GM12892 (cell line): ENCODE data around the gene LCT.
A peak's percentile ranks its signal among the peaks of the same experiment; 100 is the strongest.
"Not testable (repeated sequence)": the region's sequence is repeated elsewhere in the genome, so short reads cannot be mapped to it uniquely, and the experiment has no call there.

Experiments
- DNase-seq: peaks from one replicate; pipeline ENCODE4 v3.0.0; 2011; ENCODE audit not compliant: insufficient read length
- FAIRE-seq: peaks from 2 replicates; lab custom pipeline; 2011; peaks lifted over from hg19 to GRCh38; lab: Jason Lieb, UNC
- POLR2A ChIP-seq: IDR thresholded peaks from 2 replicates; pipeline ENCODE4 v1.6.1; 2011; ENCODE audit warnings: low read depth, low read length, control low read depth
- POLR2AphosphoS5 ChIP-seq: IDR thresholded peaks from 2 replicates; pipeline ENCODE4 v1.6.1; 2011; ENCODE audit warnings: low read depth, low read length, control low read depth
- TAF1 ChIP-seq: IDR thresholded peaks from 2 replicates; pipeline ENCODE4 v1.6.1; 2011; ENCODE audit warnings: low read depth, mild to moderate bottlenecking, control low read depth, low read length, borderline replicate concordance

LCT gene

GRCh38 chr2:135803278-135803677 is 33.7 kb downstream of the LCT start:
- FAIRE-seq (no peak), DNase-seq (no peak)
- TF ChIP-seq TAF1 (no peak), POLR2A (no peak), POLR2AphosphoS5 (no peak)

- FAIRE-seq (no peak), DNase-seq (no peak)
- no peak for TF ChIP-seq POLR2AphosphoS5
- TF ChIP-seq POLR2A, result no peak
- TF ChIP-seq TAF1, result no peak
Observed at GRCh38 chr2:135802350-135802749, 34.6 kb downstream of the LCT start.

- DNase-seq (no peak), FAIRE-seq (no peak)
- TF ChIP-seq POLR2AphosphoS5 (no peak), POLR2A (no peak), TAF1 (no peak)
Observed at GRCh38 chr2:135800513-135801460, 36.2 kb downstream of the LCT start.

- no peak for FAIRE-seq
- TF ChIP-seq TAF1 (no peak), POLR2A (no peak), POLR2AphosphoS5 (no peak)
- DNase-seq, result no peak
Observed at GRCh38 chr2:135799738-135800137, 37.2 kb downstream of the LCT start.

- TF ChIP-seq POLR2A, result no peak
- TF ChIP-seq TAF1, result no peak
- no peak for TF ChIP-seq POLR2AphosphoS5
- FAIRE-seq (no peak), DNase-seq (no peak)
Observed at GRCh38 chr2:135798762-135799161, 38.2 kb downstream of the LCT start.

GRCh38 chr2:135798275-135798705 is 38.7 kb downstream of the LCT start:
- no peak for FAIRE-seq
- DNase-seq, result no peak
- no peak for TF ChIP-seq TAF1

GRCh38 chr2:135797497-135798274 is 39.3 kb downstream of the LCT start:
- FAIRE-seq, result peak; percentile 85
- TF ChIP-seq POLR2A, result no peak
- no peak for TF ChIP-seq TAF1
- no peak for TF ChIP-seq POLR2AphosphoS5
- DNase-seq, result peak; percentile 61

GRCh38 chr2:135796606-135797005 is 40.4 kb downstream of the LCT start:
- no peak for DNase-seq
- TF ChIP-seq POLR2AphosphoS5 (no peak), TAF1 (no peak)
- FAIRE-seq, result no peak

GRCh38 chr2:135795641-135796040 is 41.3 kb downstream of the LCT start:
- not testable (repeated sequence) for FAIRE-seq

GRCh38 chr2:135792401-135793150 is 44.4 kb downstream of the LCT start:
- TF ChIP-seq TAF1 (no peak), POLR2A (no peak), POLR2AphosphoS5 (no peak)
- no peak for DNase-seq
- peak; percentile 36 for FAIRE-seq

More at GRCh38 chr2:135795641-135796040, 41.3 kb downstream of the LCT start:
- DNase-seq, result not testable (repeated sequence)
